Activated T-cell treated with anti-CD3 and anti-CD28 coated beads, Interleukin-2, amount 50 U/mL, for 72 hours (primary cell): ENCODE data around the gene NDOR1. TPM values are rescaled to one million over a fixed set of nuclear protein-coding genes. Genes with fewer than 3 reads are reported as not detected.

Experiments
- ATAC-seq, 2 donors: fragments of 150-1000 bp; cut with Tn5 transposase; replicated peaks in 1 of 2; 2 replicates each; pipeline ENCODE4 v1.10.0; 2021; ENCODE audit warnings: moderate library complexity in 2 of 2, mild to moderate bottlenecking in 1 of 2
- DNase-seq, 2 donors: peaks; one replicate each; pipeline ENCODE4 v3.0.0; 2021 to 2022; ENCODE audit warnings: mixed read lengths in 1 of 2
- H3K27ac Mint-ChIP-seq: one replicate; pipeline ENCODE4 v1.8.0; 2022; ENCODE audit warnings: mild to moderate bottlenecking, moderate library complexity, mixed read lengths
- H3K27me3 Mint-ChIP-seq: one replicate; pipeline ENCODE4 v1.8.0; 2022; ENCODE audit warnings: low read depth, mixed read lengths
- H3K36me3 Mint-ChIP-seq, 2 donors: one replicate each; pipeline ENCODE4 v1.8.0; 2022; ENCODE audit warnings: mixed read lengths in 2 of 2, mild to moderate bottlenecking in 1 of 2; ENCODE audit not compliant: insufficient read depth in 2 of 2
- H3K4me1 Mint-ChIP-seq: one replicate; pipeline ENCODE4 v1.8.0; 2022; ENCODE audit warnings: low read depth, mixed read lengths
- H3K4me3 Mint-ChIP-seq, 2 donors: one replicate each; pipeline ENCODE4 v1.8.0; 2022; ENCODE audit warnings: mild to moderate bottlenecking in 2 of 2, mixed read lengths in 2 of 2, moderate library complexity in 2 of 2
- H3K9me3 Mint-ChIP-seq, 2 donors: one replicate each; pipeline ENCODE4 v1.8.0; 2022; ENCODE audit warnings: mixed read lengths in 2 of 2
- total RNA-seq, 2 donors: library from RNA; stranded (reverse); gene quantifications; one replicate each; pipeline ENCODE4 v1.2.3, GENCODE V29; 2022

Gene NDOR1
- total RNA-seq, 2 donors from 2014 or later = 43.3 to 50.9 TPM

DNA sequence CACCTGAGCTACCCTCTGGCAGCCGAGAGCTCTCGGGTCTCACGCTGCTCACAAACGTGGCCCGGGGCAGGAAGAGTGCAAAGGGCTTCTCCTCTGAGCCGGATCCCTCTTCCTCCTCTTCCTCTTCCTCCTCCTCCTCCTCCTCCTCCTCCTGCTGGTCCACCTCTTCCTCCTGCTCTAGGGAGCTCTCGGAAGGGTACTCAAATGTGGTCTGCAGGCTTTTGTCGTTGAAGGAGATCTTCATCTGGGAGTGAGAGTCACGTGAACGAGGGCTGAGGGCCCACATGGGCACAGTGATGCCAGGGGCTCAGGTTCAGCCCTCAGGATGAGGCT lies 13.1 kb upstream of the NDOR1 start:
- Mint-ChIP-seq H3K4me1 (peaks cover 27% of the 10 kb centered on the region), H3K27ac (no peak overlapping the region), H3K9me3 (no peaks in the 10 kb centered on the region), H3K36me3 (peaks cover 0 to 3% of the 10 kb centered on the region in 2 donors), H3K4me3 (no peak overlapping the region), H3K27me3 (no peaks in the 10 kb centered on the region)
- no peak for DNase-seq
- ATAC-seq = no peak

DNA sequence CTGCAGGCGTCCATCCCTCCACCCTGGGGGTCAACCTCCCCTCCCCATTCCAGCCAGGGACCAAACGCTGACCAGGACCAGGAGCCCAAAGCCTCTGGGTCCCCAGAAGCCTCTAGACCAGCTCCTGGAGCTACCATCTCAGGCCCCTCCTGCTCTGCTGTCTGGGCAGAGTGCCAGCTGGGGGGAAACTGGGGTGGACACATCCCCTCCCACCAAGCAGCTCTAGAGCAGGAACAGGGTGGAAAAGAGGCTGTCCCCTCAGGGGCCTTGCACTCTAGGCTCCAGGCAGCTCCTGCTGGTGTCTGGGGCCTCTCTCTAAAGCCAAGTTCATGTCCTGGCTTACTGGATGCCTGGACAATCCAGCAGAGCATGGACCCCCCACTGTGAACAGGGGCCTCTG lies 12.6 kb upstream of the NDOR1 start:
- Mint-ChIP-seq H3K27ac (no peak overlapping the region), H3K9me3 (no peaks in the 10 kb centered on the region), H3K4me3 (no peak overlapping the region), H3K27me3 (no peaks in the 10 kb centered on the region), H3K4me1 (peaks cover 23% of the 10 kb centered on the region), H3K36me3 (peaks cover 0 to 3% of the 10 kb centered on the region in 2 donors)
- ATAC-seq (no peak), DNase-seq (no peak)

DNA sequence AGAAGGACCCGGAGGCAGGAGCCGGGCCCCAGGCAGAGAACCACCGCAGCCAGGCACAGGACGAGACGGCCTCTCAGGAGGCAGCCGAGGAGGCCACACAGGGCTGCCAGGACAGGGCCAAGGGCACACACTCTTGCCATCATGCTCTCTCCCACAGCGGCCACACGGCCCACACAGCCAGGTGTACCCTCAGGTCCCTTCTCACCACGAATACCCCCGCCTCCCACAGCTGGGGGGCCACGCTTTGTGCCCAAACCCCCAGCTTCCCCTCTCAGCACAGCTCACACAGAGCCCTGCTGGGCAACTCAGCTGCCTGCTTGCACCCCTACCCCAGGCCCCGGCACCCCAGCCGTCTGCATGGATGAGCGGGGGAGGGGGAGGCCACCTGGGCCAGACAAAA lies 11.7 kb upstream of the NDOR1 start:
- Mint-ChIP-seq H3K9me3 (no peaks in the 10 kb centered on the region), H3K27me3 (no peaks in the 10 kb centered on the region), H3K36me3 (peaks cover 0 to 3% of the 10 kb centered on the region in 2 donors), H3K4me3 (no peak overlapping the region), H3K27ac (no peak overlapping the region), H3K4me1 (peaks cover 28% of the 10 kb centered on the region)
- ATAC-seq (no peak), DNase-seq (no peak)

DNA sequence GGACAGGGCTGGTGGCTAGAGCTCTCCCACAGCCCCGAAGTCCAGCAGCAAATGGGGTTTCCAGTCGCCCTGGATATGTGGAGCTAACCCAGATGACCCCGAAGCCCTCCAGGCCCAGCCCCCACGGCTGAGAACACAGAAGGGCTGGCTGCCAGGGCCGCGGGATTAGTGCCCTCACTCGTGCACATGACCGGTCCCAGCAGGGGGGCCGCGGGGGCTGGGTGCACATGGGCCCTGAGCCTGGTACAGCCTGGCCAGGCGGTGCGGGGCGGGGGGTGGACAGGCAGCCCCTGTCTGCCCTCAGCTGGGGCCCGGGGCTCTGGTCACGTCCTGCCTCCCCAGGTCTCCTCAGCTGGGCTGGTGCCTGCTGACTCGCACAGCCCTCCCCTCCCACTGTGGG lies 11.1 kb upstream of the NDOR1 start:
- ATAC-seq (no peak), DNase-seq (no peak)
- H3K36me3 Mint-ChIP-seq = peaks cover 0 to 3% of the 10 kb centered on the region in 2 donors
- H3K27ac Mint-ChIP-seq = no peak overlapping the region
- no peaks in the 10 kb centered on the region for H3K27me3 Mint-ChIP-seq
- H3K4me3 Mint-ChIP-seq = no peak overlapping the region
- H3K9me3 Mint-ChIP-seq = no peaks in the 10 kb centered on the region
- peaks cover 22% of the 10 kb centered on the region for H3K4me1 Mint-ChIP-seq

DNA sequence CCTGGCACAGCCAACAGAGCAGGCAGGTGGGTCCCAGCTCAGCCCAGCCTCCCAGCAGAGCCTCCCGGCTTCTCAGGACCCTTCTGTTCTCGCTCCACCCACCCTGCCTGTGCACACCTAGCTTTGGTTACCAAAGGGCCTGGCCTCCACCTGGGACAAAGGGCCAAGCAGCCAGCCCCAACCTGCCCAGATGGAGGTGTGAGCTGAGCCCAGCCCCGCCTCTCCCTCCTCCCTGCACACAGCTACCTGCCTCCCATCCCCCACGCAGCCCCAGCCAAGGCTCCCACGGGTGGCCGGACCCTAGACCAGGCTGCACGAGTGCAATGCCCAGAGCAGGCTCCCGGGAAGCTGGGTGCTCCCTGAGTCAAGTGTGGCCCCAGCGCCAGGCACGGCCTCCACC lies 10.6 kb upstream of the NDOR1 start:
- Mint-ChIP-seq H3K27me3 (no peaks in the 10 kb centered on the region), H3K9me3 (no peaks in the 10 kb centered on the region), H3K4me1 (peaks cover 17% of the 10 kb centered on the region), H3K27ac (no peak overlapping the region), H3K4me3 (no peak overlapping the region), H3K36me3 (peaks cover 0 to 5% of the 10 kb centered on the region in 2 donors)
- no peak for ATAC-seq
- no peak for DNase-seq

DNA sequence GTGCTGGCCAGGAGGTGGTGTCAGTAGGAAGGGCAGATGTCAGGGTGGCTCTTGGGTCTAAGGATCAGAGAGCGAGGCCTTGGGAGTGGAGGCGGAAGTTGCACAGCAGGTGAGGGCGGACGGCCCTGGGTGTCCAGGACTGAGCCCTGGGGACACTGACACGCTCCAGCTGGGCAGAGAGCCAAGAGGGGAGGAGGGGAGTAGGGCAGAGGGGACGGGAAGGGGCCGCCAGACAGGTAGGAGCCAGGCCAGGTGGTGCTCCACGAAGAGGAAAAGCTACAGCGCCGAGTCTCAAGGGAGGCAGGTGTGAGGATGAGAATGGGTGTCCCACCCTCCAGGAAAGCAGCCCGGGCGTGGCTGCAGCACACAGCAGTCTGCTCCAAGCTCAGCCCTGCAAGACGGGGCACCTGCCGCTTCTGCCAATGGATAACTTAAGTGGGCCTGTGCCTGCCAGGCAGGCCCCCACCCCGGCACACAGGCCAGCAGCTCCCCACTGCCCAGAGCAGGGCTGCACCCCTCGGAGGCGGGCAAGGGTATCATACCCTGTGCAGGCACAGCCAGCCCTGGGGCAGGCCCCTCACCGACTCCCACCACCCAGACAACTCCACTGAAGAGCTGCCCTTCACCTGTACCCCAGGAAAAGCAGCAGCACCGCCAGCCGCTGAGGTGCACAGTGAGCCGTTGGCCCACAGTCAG lies 9.8 kb upstream of the NDOR1 start:
- Mint-ChIP-seq H3K27ac (no peak overlapping the region), H3K4me3 (no peak overlapping the region), H3K36me3 (peaks cover 0 to 3% of the 10 kb centered on the region in 2 donors), H3K4me1 (peaks cover 11% of the 10 kb centered on the region), H3K27me3 (no peaks in the 10 kb centered on the region), H3K9me3 (no peaks in the 10 kb centered on the region)
- DNase-seq = no peak
- ATAC-seq = no peak

DNA sequence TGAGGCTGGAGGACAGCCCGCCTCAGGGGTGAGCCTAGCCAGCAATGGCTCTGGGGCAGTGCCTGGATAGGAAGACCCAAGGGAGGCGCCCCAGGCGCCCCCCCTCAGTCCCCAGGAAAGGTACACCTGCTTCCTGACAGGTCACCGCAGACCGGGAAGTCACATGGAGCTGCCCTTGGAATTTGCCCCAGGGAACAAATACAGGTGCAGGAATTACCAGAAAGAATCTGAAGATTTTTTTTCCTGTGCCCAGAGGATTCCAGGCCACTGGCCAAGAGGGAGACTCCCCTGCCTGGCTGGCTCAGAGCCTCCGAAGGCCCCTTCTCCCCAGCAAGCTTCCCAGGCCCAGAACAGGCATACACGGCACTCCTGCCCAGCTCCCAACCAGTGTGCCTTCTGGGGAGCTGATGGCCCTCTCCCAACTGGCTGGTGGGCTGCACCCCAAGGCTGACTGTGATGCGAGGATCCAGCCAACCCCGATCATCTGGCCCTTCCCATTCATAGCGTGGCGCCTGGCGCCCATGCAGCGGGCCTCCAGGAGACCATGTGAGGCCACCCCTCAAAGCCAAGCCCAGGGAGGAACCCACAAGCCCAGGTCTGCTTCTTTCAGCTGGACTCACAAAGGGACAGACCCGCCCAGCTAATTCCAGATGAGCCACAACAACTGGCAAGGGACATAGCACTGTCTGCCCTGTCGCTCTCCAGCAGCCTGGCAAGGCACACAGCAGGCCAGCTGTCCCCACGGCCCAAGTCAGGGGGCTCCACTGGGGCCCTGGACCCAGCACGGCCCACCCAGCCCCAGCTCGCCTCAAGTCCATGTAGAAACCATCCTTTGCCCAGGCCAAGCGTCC lies 7.2 kb upstream of the NDOR1 start:
- ATAC-seq (no peak), DNase-seq (no peak)
- peak overlapping the region; percentile 18 to 36 for H3K4me3 Mint-ChIP-seq
- peaks cover 22% of the 10 kb centered on the region for H3K4me1 Mint-ChIP-seq
- peaks cover 0 to 1% of the 10 kb centered on the region in 2 donors for H3K36me3 Mint-ChIP-seq
- H3K27me3 Mint-ChIP-seq = no peaks in the 10 kb centered on the region
- H3K9me3 Mint-ChIP-seq = no peaks in the 10 kb centered on the region
- H3K27ac Mint-ChIP-seq = no peak overlapping the region

DNA sequence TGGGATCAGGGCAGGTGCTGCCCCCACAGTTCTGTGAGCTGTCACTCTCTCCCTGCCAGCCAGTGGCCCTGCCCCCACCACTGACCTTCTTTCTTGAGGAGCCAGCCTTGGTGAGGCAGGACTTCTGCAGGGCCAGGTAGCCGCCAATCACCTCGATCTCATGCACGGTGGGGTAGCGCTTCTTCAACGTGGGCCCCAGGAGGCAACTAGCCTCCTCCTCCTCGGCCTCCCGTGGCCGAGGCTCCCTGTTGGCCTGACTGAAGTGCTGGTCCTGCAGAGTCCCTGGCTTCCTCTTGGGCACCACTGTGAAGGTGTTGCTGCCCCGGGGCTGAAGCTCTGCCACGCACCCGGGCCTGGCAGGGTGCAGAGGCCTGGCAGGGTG lies 6.6 kb upstream of the NDOR1 start:
- Mint-ChIP-seq H3K4me1 (peaks cover 27% of the 10 kb centered on the region), H3K4me3 (peak overlapping the region in 1 of 2 donors; percentile 84), H3K9me3 (no peaks in the 10 kb centered on the region), H3K27me3 (no peaks in the 10 kb centered on the region), H3K27ac (no peak overlapping the region), H3K36me3 (peaks cover 0 to 2% of the 10 kb centered on the region in 2 donors)
- no peak for ATAC-seq
- DNase-seq = no peak

DNA sequence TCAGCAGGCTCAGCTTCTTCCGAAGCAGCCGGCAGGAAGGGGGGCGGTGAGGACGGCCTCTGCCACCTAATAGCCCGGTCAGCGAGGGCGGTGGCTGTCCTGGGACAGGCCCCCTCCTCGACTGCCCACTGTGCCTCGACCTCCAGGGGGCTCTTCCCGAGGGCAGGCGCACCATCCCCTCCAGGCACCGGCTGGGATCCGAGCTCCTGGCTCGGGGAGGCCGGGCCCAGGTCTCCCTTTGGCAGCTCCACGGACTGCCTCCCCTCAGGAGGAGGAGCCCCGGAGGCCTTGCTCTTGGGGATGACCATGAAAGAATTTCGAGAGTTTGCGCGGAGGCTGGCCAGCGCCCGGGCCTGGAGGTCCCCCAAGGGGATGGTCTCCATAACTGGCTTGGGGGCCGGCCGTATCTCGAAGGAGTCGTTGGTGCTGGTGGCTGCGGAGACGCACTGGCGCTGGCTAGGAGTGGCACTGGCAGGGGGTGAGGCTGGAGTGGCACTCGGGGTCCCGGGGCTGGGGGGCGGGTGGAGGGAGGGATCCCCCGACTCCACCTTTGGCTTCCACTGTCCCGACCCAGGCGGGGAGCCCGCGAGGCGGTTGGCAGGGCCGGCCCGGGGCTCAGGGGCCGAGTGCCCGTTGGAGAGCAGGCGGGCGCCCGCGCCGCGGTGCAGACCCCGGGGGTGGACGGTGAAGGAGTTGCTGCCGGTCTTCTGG lies 5.9 kb upstream of the NDOR1 start:
- H3K4me1 Mint-ChIP-seq = peaks cover 34% of the 10 kb centered on the region
- peaks cover 0 to 4% of the 10 kb centered on the region in 2 donors for H3K36me3 Mint-ChIP-seq
- ATAC-seq = no peak
- H3K4me3 Mint-ChIP-seq = peak overlapping the region; percentile 84 to 89
- H3K27me3 Mint-ChIP-seq = no peaks in the 10 kb centered on the region
- no peaks in the 10 kb centered on the region for H3K9me3 Mint-ChIP-seq
- H3K27ac Mint-ChIP-seq = no peak overlapping the region
- DNase-seq = no peak

DNA sequence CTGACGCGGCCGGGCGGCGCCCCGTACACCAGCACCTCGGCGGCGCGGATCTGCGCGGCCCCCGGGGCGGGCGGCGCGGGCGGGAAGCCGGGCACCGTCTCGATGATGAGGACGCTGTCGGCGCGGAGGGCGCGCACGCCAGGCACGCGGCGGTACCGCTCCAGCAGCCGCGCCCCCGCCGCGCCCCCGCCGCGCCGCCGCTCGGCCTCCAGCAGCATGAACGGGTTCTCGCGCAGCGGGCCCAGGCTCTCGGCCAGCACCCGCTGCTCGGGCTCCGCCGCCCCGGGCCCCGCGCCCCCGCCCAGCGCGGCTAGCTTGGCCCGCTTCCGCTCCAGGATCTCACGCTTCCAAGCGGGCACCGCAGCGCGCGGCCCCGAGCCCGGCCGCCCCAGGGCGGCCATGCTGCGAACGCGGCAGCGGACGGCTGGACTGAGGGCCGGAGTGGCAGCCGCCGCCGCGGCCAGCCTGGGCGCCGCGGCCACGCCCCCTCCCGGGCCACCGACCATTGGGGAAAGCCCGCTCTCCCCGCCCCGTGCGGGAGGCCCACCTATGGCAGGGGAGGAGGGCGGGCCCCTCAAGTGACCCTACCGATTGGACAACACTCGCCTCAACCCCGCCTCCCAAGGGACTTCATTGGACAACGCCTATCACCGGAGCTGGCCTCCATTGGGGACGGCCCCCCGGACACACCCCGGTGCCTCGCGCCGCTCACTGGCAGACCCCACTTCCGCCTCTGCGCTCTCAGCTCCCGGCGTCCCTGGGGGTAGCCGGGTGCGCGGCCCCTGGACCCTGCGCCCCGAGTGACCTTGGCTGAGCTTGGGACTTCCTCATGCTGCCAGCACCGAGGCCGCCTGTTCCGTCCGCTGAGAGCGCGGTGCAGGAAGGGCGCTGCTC lies 4.9 kb upstream of the NDOR1 start, which contains the start of gene TPRN:
Gene TPRN (minus strand): TSS at position 431 of the 894 bp plus-strand sequence. CDS start 30 bp downstream, at position 401.
- ATAC-seq = peak; percentile 94
- Mint-ChIP-seq H3K36me3 (peaks cover 1 to 8% of the 10 kb centered on the region in 2 donors), H3K9me3 (no peaks in the 10 kb centered on the region), H3K4me3 (peak within 1 kb of the TSS; percentile 91 to 93), H3K27me3 (no peaks in the 10 kb centered on the region), H3K27ac (peak within 1 kb of the TSS; percentile 28), H3K4me1 (peaks cover 36% of the 10 kb centered on the region)
- DNase-seq = peak; percentile 99 to 100

DNA sequence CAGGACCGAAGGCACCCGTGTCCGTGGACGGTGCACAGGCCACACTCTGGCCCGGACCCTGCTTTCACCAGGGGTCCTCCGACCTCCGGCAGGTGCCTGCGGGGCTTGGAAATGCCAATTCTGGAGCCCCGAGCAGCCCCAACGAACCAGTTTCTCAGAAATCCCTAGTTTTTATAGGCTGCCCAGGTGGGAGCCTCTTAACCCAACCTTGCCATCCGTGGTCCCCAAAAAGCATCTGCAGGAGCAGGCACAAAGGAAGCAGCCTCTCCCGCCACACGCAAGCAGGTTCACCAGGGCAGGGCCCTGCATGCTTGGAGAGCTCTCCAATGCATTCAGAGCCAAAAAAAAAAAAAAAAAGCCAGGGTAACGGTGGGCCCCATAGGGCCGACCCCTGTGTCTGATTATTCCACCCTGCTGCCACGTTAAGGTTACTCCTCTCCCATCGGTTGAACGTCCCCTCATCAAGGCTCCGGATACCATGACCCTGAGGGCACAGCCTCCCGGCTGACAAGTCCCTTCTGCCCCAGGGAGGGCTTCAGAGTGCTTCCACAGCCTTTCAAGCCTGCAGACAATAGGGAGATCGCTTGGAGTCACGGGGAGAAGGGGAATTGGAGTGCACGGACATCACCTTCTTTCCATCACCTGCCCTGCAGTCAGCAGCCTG lies 4.2 kb upstream of the NDOR1 start:
- peak overlapping the region; percentile 91 to 93 for H3K4me3 Mint-ChIP-seq
- H3K27me3 Mint-ChIP-seq = no peaks in the 10 kb centered on the region
- H3K36me3 Mint-ChIP-seq = peaks cover 1 to 9% of the 10 kb centered on the region in 2 donors

DNA sequence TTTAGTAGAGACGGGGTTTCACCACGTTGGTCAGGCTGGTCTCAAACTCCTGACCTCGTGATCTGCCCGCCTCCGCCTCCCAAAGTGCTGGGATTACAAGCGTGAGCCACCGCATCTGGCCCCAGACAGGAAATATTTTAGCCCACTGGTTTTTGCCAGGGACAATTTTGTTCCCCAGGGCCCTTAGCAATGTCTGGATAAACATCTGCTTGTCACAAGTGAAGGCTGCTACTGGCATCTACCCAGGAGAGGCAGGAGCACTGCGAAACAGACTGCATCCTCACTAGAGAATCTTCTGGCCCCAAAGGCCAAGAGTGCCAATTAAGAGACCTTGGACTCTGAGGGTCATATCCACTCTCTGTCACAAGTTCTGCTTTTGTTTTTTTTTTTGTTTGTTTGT lies 2.5 kb upstream of the NDOR1 start:
- Mint-ChIP-seq H3K36me3 (peaks cover 1 to 20% of the 10 kb centered on the region in 2 donors), H3K9me3 (no peaks in the 10 kb centered on the region), H3K4me1 (peaks cover 59% of the 10 kb centered on the region), H3K27ac (no peak overlapping the region), H3K27me3 (no peaks in the 10 kb centered on the region), H3K4me3 (peak overlapping the region in 1 of 2 donors; percentile 10)
- DNase-seq (no peak), ATAC-seq (no peak)

More for the DNA sequence above, 4.2 kb upstream of the NDOR1 start:
- H3K9me3 Mint-ChIP-seq = no peaks in the 10 kb centered on the region
- peaks cover 43% of the 10 kb centered on the region for H3K4me1 Mint-ChIP-seq
- ATAC-seq = no peak
- H3K27ac Mint-ChIP-seq = peak overlapping the region; percentile 28
- no peak for DNase-seq
